NCI-H345 treated with DMSO at 0.1 percent for 48 hours (cell line): ENCODE measurements around the gene SLC25A5.
A peak's percentile ranks its signal among the peaks of the same experiment; 100 is the strongest.
"Not testable (repeated sequence)": the region's sequence is repeated elsewhere in the genome, so short reads cannot be mapped to it uniquely, and the experiment has no call there.

Source experiments
- DNase-seq: peaks from one replicate; lab custom pipeline; 2025; ENCODE audit not compliant: unreplicated experiment; lab: John Stamatoyannopoulos, UW

Gene SLC25A5

GRCh38 chrX:119467842-119468550, at the start of gene SLC25A5:
Gene SLC25A5 (plus strand): TSS chrX:119468444. CDS start chrX:119468516, 72 bp downstream.
- peak; percentile 52 for DNase-seq

GRCh38 chrX:119419146-119419545, 49.1 kb upstream of the SLC25A5 start:
- DNase-seq, result no peak

- no peak for DNase-seq
Measured at GRCh38 chrX:119419898-119420297, 48.3 kb upstream of the SLC25A5 start.

- DNase-seq, result no peak
Measured at GRCh38 chrX:119421016-119421705, 47.1 kb upstream of the SLC25A5 start.

GRCh38 chrX:119423631-119424030, 44.6 kb upstream of the SLC25A5 start:
- DNase-seq, result no peak

GRCh38 chrX:119424999-119425398, 43.2 kb upstream of the SLC25A5 start:
- DNase-seq, result no peak

GRCh38 chrX:119427024-119427794, 41.0 kb upstream of the SLC25A5 start:
- DNase-seq, result no peak

GRCh38 chrX:119427795-119428185, 40.5 kb upstream of the SLC25A5 start:
- no peak for DNase-seq

GRCh38 chrX:119429471-119429870, 38.8 kb upstream of the SLC25A5 start:
- no peak for DNase-seq

- not testable (repeated sequence) for DNase-seq
Measured at GRCh38 chrX:119441295-119441694, 26.9 kb upstream of the SLC25A5 start.

GRCh38 chrX:119442286-119442685, 26.0 kb upstream of the SLC25A5 start:
- no peak for DNase-seq

GRCh38 chrX:119453202-119453601, 15.0 kb upstream of the SLC25A5 start:
- no peak for DNase-seq

- no peak for DNase-seq
Measured at GRCh38 chrX:119455264-119455663, 13.0 kb upstream of the SLC25A5 start.

- DNase-seq, result no peak
Measured at GRCh38 chrX:119459181-119459580, 9.1 kb upstream of the SLC25A5 start.

GRCh38 chrX:119465555-119465954, 2.7 kb upstream of the SLC25A5 start:
- no peak for DNase-seq

- no peak for DNase-seq
Measured at GRCh38 chrX:119466970-119467369, 1.3 kb upstream of the SLC25A5 start.

GRCh38 chrX:119467433-119467832, 811 bp upstream of the SLC25A5 start:
- no peak for DNase-seq

- peak; percentile 50 for DNase-seq
Measured at GRCh38 chrX:119468551-119469312, 488 bp downstream of the SLC25A5 start.

GRCh38 chrX:119469313-119469635, 1.0 kb downstream of the SLC25A5 start:
- no peak for DNase-seq

GRCh38 chrX:119474615-119475388, 6.6 kb downstream of the SLC25A5 start:
- no peak for DNase-seq
